GM12878 (cell line): ENCODE measurements around the gene SLC36A3. TPM values are rescaled to one million over a fixed set of nuclear protein-coding genes. Genes with fewer than 3 reads are reported as not detected.

Experiments
- CBX3 ChIP-seq: fragments of 200-600 bp; sonication (generic); IDR thresholded peaks from 2 replicates; pipeline ENCODE4 v1.6.1; 2016; ENCODE audit warnings: low read depth, borderline replicate concordance
- CTCF ChIP-seq, 3 experiments: IDR thresholded peaks in 2 of 3; conservative IDR thresholded peaks in 1 of 3; 2 replicates each; pipeline ENCODE4 v1.5.1; 2011; ENCODE audit warnings: low read depth in 3 of 3, low read length in 3 of 3, mild to moderate bottlenecking in 3 of 3, control low read depth in 2 of 3, moderate library complexity in 2 of 3, inconsistent platforms in 1 of 3, mixed read lengths in 1 of 3; ENCODE audit not compliant: control insufficient read depth in 2 of 3, insufficient read depth in 1 of 3; ENCODE audit errors: extremely low read depth in 1 of 3
- IRF5 ChIP-seq: fragments of 450-650 bp; IDR thresholded peaks from 2 replicates; pipeline ENCODE4 v1.6.1; 2017; ENCODE audit warnings: borderline replicate concordance
- NRF1 ChIP-seq: conservative IDR thresholded peaks from 2 replicates; pipeline ENCODE4 v1.6.1; 2011; ENCODE audit warnings: mild to moderate bottlenecking, low read depth, low read length, improper control_type of control experiment
- SMAD5 ChIP-seq: IDR thresholded peaks from 2 replicates; pipeline ENCODE4 v1.6.1; 2016; ENCODE audit warnings: antibody characterized with exemption, low read depth
- YY1 ChIP-seq: IDR thresholded peaks from 2 replicates; pipeline ENCODE4 v1.6.1; 2011; ENCODE audit warnings: low read depth, mild to moderate bottlenecking, low read length
- ZBTB40 ChIP-seq: fragments of 450-650 bp; IDR thresholded peaks from 2 replicates; pipeline ENCODE4 v1.6.1; 2016; ENCODE audit warnings: mild to moderate bottlenecking, moderate library complexity, borderline replicate concordance
- ZNF217 ChIP-seq: fragments of 450-650 bp; IDR thresholded peaks from 2 replicates; pipeline ENCODE4 v1.6.1; 2017; ENCODE audit warnings: antibody characterized with exemption, mild to moderate bottlenecking
- ZNF687 ChIP-seq: fragments of 450-650 bp; IDR thresholded peaks from 2 replicates; pipeline ENCODE4 v1.6.1; 2017; ENCODE audit warnings: mild to moderate bottlenecking, moderate library complexity
- polyA plus RNA-seq, 11 experiments: library from polyadenylated mRNA; depleted of rRNA in 4 of 11; unstranded in 6 of 11; stranded (reverse) in 5 of 11; fragments of >200 nt; fragmentation: Nextera tagmentation in 4 of 11; fragmentation: Illumina TruSeq in 1 of 11; extraction: Ambion mirVana in 4 of 11; extraction: Trizol in 1 of 11; gene quantifications; 1 replicate in 1 of 11; 2 replicates in 10 of 11; pipeline versions ENCODE4 v1.2.1 to v1.2.3, GENCODE V29; 2011 to 2016; ENCODE audit warnings: inconsistent platforms in 2 of 11, missing spikeins in 2 of 11, low read depth in 1 of 11
- total RNA-seq, 4 experiments: library from RNA; depleted of rRNA in 3 of 4; stranded (reverse); fragments of >200 nt in 3 of 4; fragmentation: Illumina TruSeq in 1 of 4; extraction: Trizol in 1 of 4; gene quantifications; 2 replicates each; pipeline versions ENCODE4 v1.2.1 to v1.2.3, GENCODE V29; 2013 to 2021

Gene SLC36A3
- total and polyA plus RNA-seq, 10 of the 15 experiments (the other 5 are each of a cell fraction or from before 2014, with no cell fraction given) = 0.03 TPM; not detected in 9

- no peak for TF ChIP-seq CTCF (IDR thresholded peaks at IDR 0.05 in 2 of 3, conservative IDR thresholded peaks at IDR 0.05 in 1 of 3; ENCODE audit: control insufficient read depth in 2 of 3, extremely low read depth in 1 of 3, insufficient read depth in 1 of 3, low read depth in 3 of 3, low read length in 3 of 3)
- no peak for TF ChIP-seq CBX3
- no peak for TF ChIP-seq ZNF687
- TF ChIP-seq YY1 = no peak
- no peak for TF ChIP-seq IRF5
- TF ChIP-seq SMAD5 = no peak
- no peak for TF ChIP-seq ZNF217
- no peak for TF ChIP-seq ZBTB40
- TF ChIP-seq NRF1 = no peak
Observed at GRCh38 chr5:151248651-151249050, 54.9 kb downstream of the SLC36A3 start (continued).
